Gastroesophageal sphincter (tissue), 4 donors: ENCODE measurements around the gene WASHC4. TPM values are rescaled to one million over a fixed set of nuclear protein-coding genes. Genes with fewer than 3 reads are reported as not detected.

Experiments used
- ATAC-seq: fragments of 150-250 bp; one replicate; pipeline ENCODE4 v1.9.1; 2016; ENCODE audit warnings: mild to moderate bottlenecking, moderate library complexity
- H3K27ac ChIP-seq, 4 donors: fragments of 200-600 bp; sonication (generic) in 3 of 4; 1 replicate in 3 of 4; 2 replicates in 1 of 4; pipeline ENCODE4 v1.5.1; 2016 to 2019
- H3K27me3 ChIP-seq: fragments of 200-600 bp; sonication (generic); one replicate; pipeline ENCODE4 v1.5.1; 2019
- H3K36me3 ChIP-seq, 2 donors: fragments of 200-600 bp; sonication (generic); one replicate each; pipeline ENCODE4 v1.5.1; 2019; ENCODE audit warnings: control low read depth in 1 of 2
- H3K4me1 ChIP-seq, 3 donors: fragments of 200-600 bp; sonication (generic); 1 replicate in 2 of 3; 2 replicates in 1 of 3; pipeline ENCODE4 v1.5.1; 2016 to 2019; ENCODE audit warnings: control low read depth in 2 of 3
- H3K4me3 ChIP-seq, 2 donors: fragments of 200-600 bp; sonication (generic); one replicate each; pipeline ENCODE4 v1.5.1; 2019; ENCODE audit warnings: mild to moderate bottlenecking in 1 of 2, moderate library complexity in 1 of 2
- H3K9me3 ChIP-seq, 3 donors: fragments of 200-600 bp; sonication (generic); one replicate each; pipeline ENCODE4 v1.5.1; 2017 to 2019; ENCODE audit warnings: control low read depth in 2 of 3
- CTCF ChIP-seq, 4 experiments: fragments of 200-600 bp in 2 of 4; fragments of 450-650 bp in 2 of 4; sonication (generic) in 1 of 4; IDR thresholded peaks; one replicate each; pipeline ENCODE4 v1.5.1; 2017 to 2019; ENCODE audit warnings: antibody characterized with exemption in 4 of 4, mild to moderate bottlenecking in 2 of 4, moderate library complexity in 2 of 4
- EP300 ChIP-seq: sonication (generic); formaldehyde crosslinking; IDR thresholded peaks from one replicate; pipeline ENCODE4 v1.6.1; 2017; ENCODE audit warnings: antibody characterized with exemption, mild to moderate bottlenecking
- POLR2A ChIP-seq, 2 donors: fragments of 450-650 bp; IDR thresholded peaks; one replicate each; pipeline ENCODE4 v1.6.1; 2017; ENCODE audit warnings: antibody characterized with exemption in 2 of 2, mild to moderate bottlenecking in 2 of 2, moderate library complexity in 1 of 2
- POLR2AphosphoS5 ChIP-seq: sonication (generic); formaldehyde crosslinking; IDR thresholded peaks from one replicate; pipeline ENCODE4 v1.6.1; 2017; ENCODE audit warnings: antibody characterized with exemption
- WGBS, 2 donors: methylation state at CpG; one replicate each; pipeline ENCODE4 v1.1.5; 2018; ENCODE audit warnings: low coverage in 1 of 2; 5-methylcytosine and 5-hydroxymethylcytosine counted together
- total RNA-seq, 4 donors: library from RNA; depleted of rRNA; stranded (reverse); fragments of >200 nt; gene quantifications; one replicate each; pipeline ENCODE4 v1.1.0, GENCODE V29; 2016

Gene WASHC4
- total RNA-seq, 4 donors from 2014 or later, result 32.7 to 136 (median 53.6) TPM

- no peak for ATAC-seq
- Histone ChIP-seq H3K9me3 (no peaks in the 10 kb centered on the region), H3K4me1 (no peaks in the 10 kb centered on the region), H3K36me3 (peaks cover 4 to 93% of the 10 kb centered on the region in 2 donors), H3K27ac (no peak overlapping the region), H3K27me3 (no peaks in the 10 kb centered on the region), H3K4me3 (no peak overlapping the region)
- TF ChIP-seq POLR2A (IDR thresholded peaks at IDR 0.05) (no peak), EP300 (no peak), CTCF (IDR thresholded peaks at IDR 0.05) (no peak), POLR2AphosphoS5 (no peak)
- 75 to 96% methylated on average over 2 of the region's 2 CpGs for WGBS, 2 donors
Measured at GRCh38 chr12:105158876-105159275, 51.3 kb downstream of the WASHC4 start.

- Histone ChIP-seq H3K4me1 (no peaks in the 10 kb centered on the region), H3K9me3 (no peaks in the 10 kb centered on the region), H3K27me3 (no peaks in the 10 kb centered on the region), H3K27ac (no peak overlapping the region), H3K4me3 (no peak overlapping the region), H3K36me3 (peaks cover 7 to 95% of the 10 kb centered on the region in 2 donors)
- TF ChIP-seq CTCF (IDR thresholded peaks at IDR 0.05) (no peak), POLR2AphosphoS5 (no peak), EP300 (no peak), POLR2A (IDR thresholded peaks at IDR 0.05) (no peak)
- 65 to 71% methylated on average over 3 of the region's 3 CpGs for WGBS, 2 donors
- no peak for ATAC-seq
Measured at GRCh38 chr12:105162174-105162573, 54.6 kb downstream of the WASHC4 start.

GRCh38 chr12:105164068-105164467 lies 56.5 kb downstream of the WASHC4 start:
- no peaks in the 10 kb centered on the region for H3K27me3 ChIP-seq
- TF ChIP-seq EP300, result no peak
- TF ChIP-seq POLR2A (IDR thresholded peaks at IDR 0.05), result no peak
- TF ChIP-seq CTCF (IDR thresholded peaks at IDR 0.05), result no peak
- TF ChIP-seq POLR2AphosphoS5, result no peak
- H3K36me3 ChIP-seq, result peaks cover 7 to 90% of the 10 kb centered on the region in 2 donors
- ATAC-seq, result no peak
- no peaks in the 10 kb centered on the region for H3K4me1 ChIP-seq
- H3K27ac ChIP-seq, result no peak overlapping the region
- 83 to 93% methylated on average over 2 of the region's 2 CpGs for WGBS, 2 donors
- H3K4me3 ChIP-seq, result no peak overlapping the region
- no peaks in the 10 kb centered on the region for H3K9me3 ChIP-seq

GRCh38 chr12:105166736-105167135 lies 59.2 kb downstream of the WASHC4 start:
- no peak for ATAC-seq
- no peak for TF ChIP-seq POLR2AphosphoS5
- no peak for TF ChIP-seq POLR2A (IDR thresholded peaks at IDR 0.05)
- no peak for TF ChIP-seq EP300
- no peak for TF ChIP-seq CTCF (IDR thresholded peaks at IDR 0.05)
- Histone ChIP-seq H3K36me3 (peaks cover 7 to 91% of the 10 kb centered on the region in 2 donors), H3K4me3 (no peak overlapping the region), H3K4me1 (no peaks in the 10 kb centered on the region), H3K9me3 (no peaks in the 10 kb centered on the region), H3K27ac (no peak overlapping the region), H3K27me3 (no peaks in the 10 kb centered on the region)
- WGBS, 2 donors, result 50 to 71% methylated on average over 1 of the region's 1 CpG

GRCh38 chr12:105167346-105167745 lies 59.8 kb downstream of the WASHC4 start:
- ATAC-seq, result no peak
- peaks cover 7 to 89% of the 10 kb centered on the region in 2 donors for H3K36me3 ChIP-seq
- no peak overlapping the region for H3K4me3 ChIP-seq
- no peaks in the 10 kb centered on the region for H3K9me3 ChIP-seq
- TF ChIP-seq POLR2A (IDR thresholded peaks at IDR 0.05) (no peak), EP300 (no peak), CTCF (IDR thresholded peaks at IDR 0.05) (no peak), POLR2AphosphoS5 (no peak)
- no peaks in the 10 kb centered on the region for H3K4me1 ChIP-seq
- no peaks in the 10 kb centered on the region for H3K27me3 ChIP-seq
- H3K27ac ChIP-seq, result no peak overlapping the region
